ENCODE measurements around the gene KRTAP19-5.

KRTAP19-5 gene
- long read RNA-seq: 0 reads

DNA sequence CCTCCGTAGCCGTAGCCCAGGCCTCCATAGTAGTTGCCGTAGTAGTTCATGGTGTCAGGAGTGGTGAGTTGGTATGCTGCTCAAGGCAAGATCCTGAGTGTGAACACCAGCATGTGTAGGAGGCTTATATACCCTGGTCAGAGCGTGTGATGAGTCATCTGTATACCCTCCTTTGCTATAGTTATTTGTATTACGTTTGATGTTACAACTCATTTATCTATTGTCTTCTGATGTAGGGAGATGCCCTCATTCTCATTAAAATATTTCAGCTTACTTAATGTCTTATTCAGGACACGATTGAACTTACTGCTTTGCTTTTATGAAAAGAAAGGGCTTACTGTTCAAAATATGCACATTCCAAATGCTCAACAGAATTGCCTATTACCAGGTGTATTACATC lies at the start of gene KRTAP19-5:
Gene KRTAP19-5, minus strand, starts transcription at position 101 of the 400 bp plus-strand sequence. Its CDS starts 51 bp downstream, at position 50.
- no peaks in the 10 kb centered on the region for H3K27me3 ChIP-seq (ENCODE audit: insufficient read depth, poor library complexity, severe bottlenecking)
- no peak for DNase-seq (ENCODE audit: low read depth in 1 of 2, low spot score in 1 of 2)
- no peak within 1 kb of the TSS for H3K4me3 ChIP-seq (replicated peaks; ENCODE audit: insufficient read depth, low read length)
- no peak for TF ChIP-seq POLR2AphosphoS5 (IDR thresholded peaks at IDR 0.05; ENCODE audit: low read depth)
- no peak for TF ChIP-seq GABPA (IDR thresholded peaks at IDR 0.05; ENCODE audit: low read depth)
- TF ChIP-seq, protein P1, sequence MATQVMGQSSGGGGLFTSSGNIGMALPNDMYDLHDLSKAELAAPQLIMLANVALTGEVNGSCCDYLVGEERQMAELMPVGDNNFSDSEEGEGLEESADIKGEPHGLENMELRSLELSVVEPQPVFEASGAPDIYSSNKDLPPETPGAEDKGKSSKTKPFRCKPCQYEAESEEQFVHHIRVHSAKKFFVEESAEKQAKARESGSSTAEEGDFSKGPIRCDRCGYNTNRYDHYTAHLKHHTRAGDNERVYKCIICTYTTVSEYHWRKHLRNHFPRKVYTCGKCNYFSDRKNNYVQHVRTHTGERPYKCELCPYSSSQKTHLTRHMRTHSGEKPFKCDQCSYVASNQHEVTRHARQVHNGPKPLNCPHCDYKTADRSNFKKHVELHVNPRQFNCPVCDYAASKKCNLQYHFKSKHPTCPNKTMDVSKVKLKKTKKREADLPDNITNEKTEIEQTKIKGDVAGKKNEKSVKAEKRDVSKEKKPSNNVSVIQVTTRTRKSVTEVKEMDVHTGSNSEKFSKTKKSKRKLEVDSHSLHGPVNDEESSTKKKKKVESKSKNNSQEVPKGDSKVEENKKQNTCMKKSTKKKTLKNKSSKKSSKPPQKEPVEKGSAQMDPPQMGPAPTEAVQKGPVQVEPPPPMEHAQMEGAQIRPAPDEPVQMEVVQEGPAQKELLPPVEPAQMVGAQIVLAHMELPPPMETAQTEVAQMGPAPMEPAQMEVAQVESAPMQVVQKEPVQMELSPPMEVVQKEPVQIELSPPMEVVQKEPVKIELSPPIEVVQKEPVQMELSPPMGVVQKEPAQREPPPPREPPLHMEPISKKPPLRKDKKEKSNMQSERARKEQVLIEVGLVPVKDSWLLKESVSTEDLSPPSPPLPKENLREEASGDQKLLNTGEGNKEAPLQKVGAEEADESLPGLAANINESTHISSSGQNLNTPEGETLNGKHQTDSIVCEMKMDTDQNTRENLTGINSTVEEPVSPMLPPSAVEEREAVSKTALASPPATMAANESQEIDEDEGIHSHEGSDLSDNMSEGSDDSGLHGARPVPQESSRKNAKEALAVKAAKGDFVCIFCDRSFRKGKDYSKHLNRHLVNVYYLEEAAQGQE (IDR thresholded peaks at IDR 0.05; ENCODE audit: insufficient replicate concordance, low read depth): no peak
- TF ChIP-seq, protein P2, sequence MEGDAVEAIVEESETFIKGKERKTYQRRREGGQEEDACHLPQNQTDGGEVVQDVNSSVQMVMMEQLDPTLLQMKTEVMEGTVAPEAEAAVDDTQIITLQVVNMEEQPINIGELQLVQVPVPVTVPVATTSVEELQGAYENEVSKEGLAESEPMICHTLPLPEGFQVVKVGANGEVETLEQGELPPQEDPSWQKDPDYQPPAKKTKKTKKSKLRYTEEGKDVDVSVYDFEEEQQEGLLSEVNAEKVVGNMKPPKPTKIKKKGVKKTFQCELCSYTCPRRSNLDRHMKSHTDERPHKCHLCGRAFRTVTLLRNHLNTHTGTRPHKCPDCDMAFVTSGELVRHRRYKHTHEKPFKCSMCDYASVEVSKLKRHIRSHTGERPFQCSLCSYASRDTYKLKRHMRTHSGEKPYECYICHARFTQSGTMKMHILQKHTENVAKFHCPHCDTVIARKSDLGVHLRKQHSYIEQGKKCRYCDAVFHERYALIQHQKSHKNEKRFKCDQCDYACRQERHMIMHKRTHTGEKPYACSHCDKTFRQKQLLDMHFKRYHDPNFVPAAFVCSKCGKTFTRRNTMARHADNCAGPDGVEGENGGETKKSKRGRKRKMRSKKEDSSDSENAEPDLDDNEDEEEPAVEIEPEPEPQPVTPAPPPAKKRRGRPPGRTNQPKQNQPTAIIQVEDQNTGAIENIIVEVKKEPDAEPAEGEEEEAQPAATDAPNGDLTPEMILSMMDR (IDR thresholded peaks at IDR 0.05; ENCODE audit: insufficient read depth, low read length): no peak
- no peak for TF ChIP-seq SPI1 (IDR thresholded peaks at IDR 0.05; ENCODE audit: borderline replicate concordance, low read depth)
- no peak within 1 kb of the TSS for H3K27ac ChIP-seq (replicated peaks)

DNA sequence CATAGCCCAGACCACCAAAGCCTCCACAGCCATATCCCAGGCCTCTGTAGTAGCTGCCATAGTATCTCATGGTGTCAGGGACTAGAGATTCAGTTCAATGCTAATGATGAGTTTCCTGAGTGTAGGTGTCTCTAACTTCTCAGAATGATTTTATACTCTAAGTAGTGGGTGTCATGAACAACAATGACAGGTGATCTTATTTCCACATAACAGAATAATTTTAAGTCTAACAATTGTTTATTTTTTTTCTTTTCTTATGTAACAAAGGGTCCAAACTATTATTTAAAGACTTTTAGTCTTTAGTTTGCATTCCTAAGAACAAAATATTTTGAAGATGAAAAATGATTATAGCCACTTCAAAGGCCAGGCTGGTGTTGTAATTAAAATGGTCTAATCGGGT lies 39.8 kb upstream of the KRTAP19-5 start, which contains the start of gene KRTAP19-6:
Gene KRTAP19-6, minus strand, starts transcription at position 101 of the 400 bp plus-strand sequence. Its CDS starts 31 bp downstream, at position 70.
- no peak within 1 kb of the TSS for H3K27ac ChIP-seq (replicated peaks)
- H3K27me3 ChIP-seq (ENCODE audit: insufficient read depth, poor library complexity, severe bottlenecking): no peaks in the 10 kb centered on the region
- TF ChIP-seq POLR2AphosphoS5 (IDR thresholded peaks at IDR 0.05; ENCODE audit: low read depth) (no peak), GABPA (IDR thresholded peaks at IDR 0.05; ENCODE audit: low read depth) (no peak), SPI1 (IDR thresholded peaks at IDR 0.05; ENCODE audit: borderline replicate concordance, low read depth) (no peak)
- TF ChIP-seq, protein P1 (IDR thresholded peaks at IDR 0.05; ENCODE audit: insufficient replicate concordance, low read depth): no peak
- TF ChIP-seq, protein P2 (IDR thresholded peaks at IDR 0.05; ENCODE audit: insufficient read depth, low read length): no peak
- no peak for DNase-seq (ENCODE audit: low read depth in 1 of 2, low spot score in 1 of 2)
- H3K4me3 ChIP-seq (replicated peaks; ENCODE audit: insufficient read depth, low read length): no peak within 1 kb of the TSS

DNA sequence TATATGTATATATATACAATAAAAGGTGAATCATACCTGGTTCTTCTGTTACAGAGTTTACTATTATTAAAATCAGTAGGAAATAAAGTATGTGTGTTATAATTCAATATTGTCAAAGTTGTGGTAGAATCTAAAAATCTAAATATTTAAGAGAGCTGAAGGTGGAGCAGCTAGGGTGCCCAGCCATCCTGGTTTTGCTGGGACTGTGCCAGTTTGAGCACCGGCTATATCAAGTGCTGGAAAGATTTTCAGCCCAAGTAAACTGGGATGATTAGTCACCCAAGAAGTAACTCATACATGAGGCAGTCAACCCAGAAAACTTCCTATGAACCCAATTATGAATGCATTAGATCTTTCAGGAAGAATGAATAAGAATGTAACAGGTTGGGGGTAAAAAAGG lies 16.9 kb upstream of the KRTAP19-5 start:
- Histone ChIP-seq H3K27me3 (ENCODE audit: insufficient read depth, poor library complexity, severe bottlenecking) (no peaks in the 10 kb centered on the region), H3K4me3 (replicated peaks; ENCODE audit: insufficient read depth, low read length) (no peak overlapping the region), H3K27ac (replicated peaks) (no peak overlapping the region)
- TF ChIP-seq, protein P2 (IDR thresholded peaks at IDR 0.05; ENCODE audit: insufficient read depth, low read length): no peak
- TF ChIP-seq, protein P1 (IDR thresholded peaks at IDR 0.05; ENCODE audit: insufficient replicate concordance, low read depth): no peak
- TF ChIP-seq GABPA (IDR thresholded peaks at IDR 0.05; ENCODE audit: low read depth) (no peak), POLR2AphosphoS5 (IDR thresholded peaks at IDR 0.05; ENCODE audit: low read depth) (no peak), SPI1 (IDR thresholded peaks at IDR 0.05; ENCODE audit: borderline replicate concordance, low read depth) (no peak)
- no peak for DNase-seq (ENCODE audit: low read depth in 1 of 2, low spot score in 1 of 2)

Measured in HL-60 (cell line).